Measurements from ENCODE around the gene METTL5.
"Not testable (repeated sequence)": the region's sequence is repeated elsewhere in the genome, so short reads cannot be mapped to it uniquely, and the experiment has no call there.

METTL5 gene
- total RNA-seq = 8.3 to 59.5 (median 27.9) reads per million in 3 experiments

DNA sequence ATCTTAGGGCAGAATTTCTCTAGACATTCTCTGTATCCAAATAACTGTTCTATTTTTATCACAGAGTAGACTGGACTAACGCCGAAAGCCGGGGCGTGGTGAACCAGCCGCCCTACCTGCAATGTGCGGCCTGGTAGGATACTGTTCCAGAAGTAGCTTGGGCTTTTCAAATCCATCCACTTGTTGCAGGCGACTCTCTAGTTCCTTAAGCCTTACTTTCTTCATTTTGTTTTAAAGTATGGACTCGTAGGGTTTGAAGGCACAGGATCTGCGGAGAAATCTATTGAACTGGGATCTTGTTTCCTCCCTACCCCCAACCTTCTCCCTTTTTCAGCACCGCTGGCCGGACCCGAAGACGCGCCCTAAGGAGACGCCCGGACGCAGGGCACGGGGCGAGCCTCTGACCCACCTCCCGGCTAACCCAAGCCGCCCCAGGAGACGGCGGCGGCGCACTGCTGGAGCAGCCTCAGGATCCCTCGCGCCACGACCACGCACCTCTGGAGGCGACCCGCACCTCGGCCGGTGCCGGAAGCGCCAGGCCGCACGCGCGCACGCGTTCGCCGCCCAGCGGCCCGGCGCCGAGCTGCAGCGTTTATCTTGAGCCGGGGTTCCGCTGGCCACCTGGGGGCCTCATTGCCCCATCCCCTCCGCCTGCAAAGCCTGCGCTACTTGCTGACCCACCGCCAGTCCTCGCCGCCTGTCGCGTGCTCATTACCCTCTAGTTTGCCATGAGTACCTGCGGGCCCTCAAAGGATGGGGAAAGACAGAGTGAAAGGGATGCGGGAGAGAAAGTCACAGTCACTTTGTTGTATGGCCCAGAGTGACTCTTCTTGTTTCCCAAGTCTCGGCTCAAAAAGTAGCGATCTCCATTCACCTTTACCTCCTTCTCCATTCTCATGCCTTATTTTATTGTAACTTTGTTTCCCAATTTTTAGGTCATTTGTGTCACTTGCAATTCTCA lies at the start of gene METTL5:
Gene METTL5, minus strand, starts transcription at position 533 of the 961 bp plus-strand sequence. Its CDS starts 308 bp downstream, at position 225.
- peak; percentile 69 for DNase-seq

DNA sequence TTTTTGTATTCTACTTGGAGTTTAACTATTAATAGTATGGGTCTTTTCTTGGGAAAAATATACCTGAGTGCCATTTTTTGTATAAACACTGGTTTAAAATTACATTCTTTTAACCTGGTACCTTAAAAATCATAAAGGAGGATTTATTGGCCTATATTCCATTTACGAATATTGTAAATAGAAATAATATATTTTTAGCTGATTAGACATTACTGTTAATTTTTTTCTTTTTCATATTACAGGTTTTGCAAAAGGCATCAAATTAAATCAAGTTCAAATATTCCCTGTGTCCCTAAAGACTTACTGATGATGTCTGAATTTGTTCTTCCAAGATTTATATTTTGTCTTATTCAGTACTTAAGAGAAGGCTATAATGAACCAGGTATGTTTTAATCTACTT lies 47.3 kb upstream of the METTL5 start:
- no peak for DNase-seq

DNA sequence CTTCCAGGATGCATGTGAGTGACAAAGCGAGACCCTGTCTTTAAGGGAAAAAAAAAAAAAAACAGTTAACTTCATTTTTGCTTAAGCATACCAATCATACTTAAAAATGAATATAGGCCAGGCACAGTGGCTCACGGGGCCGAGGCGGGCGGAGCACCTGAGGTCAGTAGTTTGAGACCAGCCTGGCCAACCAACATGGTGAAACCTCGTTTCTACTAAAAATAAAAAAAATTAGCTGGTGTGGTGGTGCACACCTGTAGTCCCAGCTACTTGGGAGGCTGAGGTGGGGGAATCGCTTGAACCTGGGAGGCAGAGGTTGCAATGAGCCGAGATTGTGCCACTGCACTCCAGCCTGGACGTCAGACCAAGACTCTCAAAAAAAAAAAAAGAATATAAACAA lies 46.7 kb upstream of the METTL5 start:
- DNase-seq = not testable (repeated sequence)

DNA sequence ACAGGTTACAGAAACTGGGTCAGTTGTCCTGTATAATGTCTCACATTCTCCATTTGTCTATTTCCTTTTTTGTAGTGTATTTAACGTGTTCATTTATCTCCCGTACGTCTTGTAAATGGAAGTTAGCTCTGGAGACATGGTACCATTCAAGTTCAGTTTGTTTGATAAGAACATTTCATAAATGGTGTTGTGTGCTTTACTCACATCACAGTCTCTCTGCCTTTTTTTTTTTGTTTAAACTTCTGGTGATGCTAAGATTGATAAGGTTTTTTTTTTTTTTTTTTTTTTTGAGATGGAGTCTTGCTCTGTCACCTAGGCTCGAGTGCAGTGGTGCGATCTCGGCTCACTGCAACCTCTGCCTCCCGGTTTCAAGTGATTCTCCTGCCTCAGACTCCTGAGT lies 44.2 kb upstream of the METTL5 start:
- DNase-seq = no peak

DNA sequence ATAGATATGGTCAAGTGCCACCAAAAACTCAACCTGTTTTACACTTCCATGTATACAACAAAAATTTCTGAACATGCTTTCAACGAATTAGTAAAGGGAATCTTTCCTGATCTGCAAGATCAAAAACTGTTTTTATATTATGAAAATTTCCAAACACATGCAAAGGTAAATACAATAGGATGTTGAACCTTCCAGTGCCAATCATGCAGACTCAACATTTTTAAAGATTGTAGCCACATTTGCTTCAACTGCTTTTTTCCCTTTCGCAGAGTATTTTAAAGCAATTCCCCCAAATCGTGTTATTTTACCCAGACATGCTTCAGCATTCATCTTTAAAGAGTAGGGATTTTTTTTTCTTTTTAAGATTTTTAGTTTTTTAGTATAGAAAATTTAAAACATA lies 42.9 kb upstream of the METTL5 start:
- no peak for DNase-seq

DNA sequence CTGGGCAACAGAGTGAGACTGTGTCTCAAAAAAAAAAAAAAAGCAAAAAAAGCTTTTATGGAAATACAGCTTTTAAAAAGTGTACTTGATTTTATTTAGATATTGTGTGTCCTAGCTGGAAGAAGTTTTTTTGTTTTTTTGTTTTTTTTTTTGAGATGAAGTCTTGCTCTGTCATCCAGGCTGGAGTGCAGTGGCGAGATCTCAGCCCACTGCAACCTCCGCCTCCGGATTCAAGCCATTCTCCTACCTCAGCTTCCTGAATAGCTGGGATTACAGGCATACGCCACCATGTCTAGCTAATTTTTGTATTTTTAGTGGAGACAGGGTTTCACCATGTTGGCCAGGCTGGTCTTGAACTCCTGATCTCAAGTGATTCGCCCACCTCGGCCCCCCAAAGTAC lies 41.5 kb upstream of the METTL5 start:
- DNase-seq = not testable (repeated sequence)

DNA sequence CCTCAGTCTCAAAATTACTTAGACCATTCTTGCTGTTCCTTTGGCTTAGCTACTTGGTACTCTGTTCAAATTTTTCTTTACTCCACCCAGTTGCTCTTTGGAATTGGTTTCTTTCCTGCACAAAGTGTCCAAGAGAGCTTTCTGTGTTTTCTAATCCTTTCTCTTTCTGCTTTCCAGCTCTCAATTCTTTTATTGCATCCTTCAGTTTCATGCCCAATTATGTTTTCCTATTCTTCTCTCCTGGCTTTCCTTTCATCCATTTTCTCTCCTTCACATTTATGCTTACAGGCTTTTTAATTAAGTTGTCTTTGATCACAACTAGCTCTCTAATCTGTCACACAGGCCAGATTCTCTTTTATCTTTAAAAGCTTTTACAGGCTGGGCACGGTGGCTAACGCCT lies 40.8 kb upstream of the METTL5 start:
- no peak for DNase-seq

DNA sequence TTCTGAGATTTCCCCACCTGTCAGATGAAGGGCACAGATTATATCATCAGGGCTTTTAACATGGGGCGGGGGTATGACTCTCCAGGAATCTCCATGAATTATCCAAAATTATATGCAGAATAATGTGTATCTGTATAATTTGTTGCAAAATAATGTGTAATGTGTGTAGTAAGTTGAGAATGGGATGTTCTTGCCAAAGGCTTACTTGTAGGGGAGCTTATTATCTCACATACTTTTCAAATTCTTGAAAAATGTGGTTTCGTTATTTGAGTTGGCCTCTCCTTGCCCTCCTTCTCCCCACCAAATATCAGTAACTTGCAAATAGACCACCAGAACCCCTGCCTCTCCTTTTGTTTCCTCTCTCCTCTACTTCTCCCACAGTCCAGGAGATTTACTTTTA lies 38.1 kb upstream of the METTL5 start:
- no peak for DNase-seq

DNA sequence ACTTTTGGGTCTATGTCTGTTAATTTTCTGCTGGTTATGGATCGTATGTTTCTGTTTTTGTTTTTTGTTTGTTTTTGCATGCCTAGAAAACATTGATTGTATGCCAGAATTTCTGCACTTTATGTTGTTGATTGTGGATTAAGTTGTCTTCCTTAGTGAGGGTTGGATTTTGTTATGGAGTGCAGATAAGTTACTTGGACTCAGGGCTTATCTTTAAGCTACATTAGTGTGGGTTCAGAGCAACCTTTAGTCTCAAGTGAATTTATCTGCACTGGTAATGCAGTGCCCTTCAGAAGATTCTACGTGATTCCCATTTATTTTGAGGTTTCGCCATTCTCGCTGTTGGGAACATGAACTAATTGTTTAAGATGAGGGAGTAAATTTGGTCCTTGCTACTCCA lies 35.4 kb upstream of the METTL5 start:
- DNase-seq = no peak

DNA sequence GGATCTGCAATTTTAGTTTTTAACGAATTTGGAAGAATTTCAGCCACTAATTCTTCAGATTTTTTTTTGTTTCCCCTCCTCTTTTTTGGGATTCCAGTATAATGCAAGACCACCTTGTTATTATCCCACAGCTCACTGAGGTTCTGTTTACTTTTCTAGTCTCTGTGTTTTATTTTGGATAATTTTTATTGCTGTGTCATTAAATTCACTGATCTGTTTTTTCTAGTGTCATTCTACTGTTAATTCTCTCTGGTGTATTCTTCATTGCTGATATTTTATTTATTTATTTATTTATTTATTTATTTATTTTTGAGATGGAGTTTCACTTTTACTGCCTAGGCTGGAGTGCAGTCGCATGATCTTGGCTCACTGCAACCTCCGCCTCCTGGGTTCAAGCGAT lies 34.7 kb upstream of the METTL5 start:
- no peak for DNase-seq

DNA sequence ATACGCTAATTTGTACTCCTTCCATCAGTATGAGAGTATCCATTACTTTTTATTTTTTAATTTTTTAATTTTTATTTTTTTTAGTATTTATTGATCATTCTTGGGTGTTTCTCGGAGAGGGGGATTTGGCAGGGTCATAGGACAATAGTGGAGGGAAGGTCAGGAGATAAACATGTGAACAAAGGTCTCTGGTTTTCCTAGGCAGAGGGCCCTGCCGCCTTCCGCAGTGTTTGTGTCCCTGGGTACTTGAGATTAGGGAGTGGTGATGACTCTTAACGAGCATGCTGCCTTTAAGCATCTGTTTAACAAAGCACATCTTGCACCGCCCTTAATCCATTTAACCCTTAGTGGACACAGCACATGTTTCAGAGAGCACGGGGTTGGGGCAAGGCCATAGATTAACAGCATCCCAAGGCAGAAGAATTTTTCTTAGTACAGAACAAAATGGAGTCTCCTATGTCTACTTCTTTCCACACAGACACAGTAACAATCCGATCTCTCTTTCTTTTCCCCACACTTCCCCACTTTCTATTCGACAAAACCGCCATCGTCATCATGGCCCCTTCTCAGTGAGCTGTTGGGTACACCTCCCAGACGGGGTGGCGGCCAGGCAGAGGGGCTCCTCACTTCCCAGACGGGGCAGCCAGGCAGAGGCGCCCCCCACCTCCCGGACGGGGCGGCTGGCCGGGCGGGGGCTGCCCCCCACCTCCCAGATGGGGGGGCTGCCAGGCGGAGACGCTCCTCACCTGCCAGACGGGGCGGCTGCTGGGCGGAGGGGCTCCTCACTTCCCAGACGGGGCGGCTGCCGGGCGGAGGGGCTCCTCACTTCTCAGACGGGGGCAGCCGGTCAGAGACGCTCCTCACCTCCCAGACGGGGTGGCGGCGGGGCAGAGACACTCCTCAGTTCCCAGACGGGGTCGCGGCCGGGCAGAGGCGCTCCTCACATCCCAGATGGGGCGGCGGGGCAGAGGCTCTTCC lies 30.9 kb upstream of the METTL5 start:
- DNase-seq = not testable (repeated sequence)

DNA sequence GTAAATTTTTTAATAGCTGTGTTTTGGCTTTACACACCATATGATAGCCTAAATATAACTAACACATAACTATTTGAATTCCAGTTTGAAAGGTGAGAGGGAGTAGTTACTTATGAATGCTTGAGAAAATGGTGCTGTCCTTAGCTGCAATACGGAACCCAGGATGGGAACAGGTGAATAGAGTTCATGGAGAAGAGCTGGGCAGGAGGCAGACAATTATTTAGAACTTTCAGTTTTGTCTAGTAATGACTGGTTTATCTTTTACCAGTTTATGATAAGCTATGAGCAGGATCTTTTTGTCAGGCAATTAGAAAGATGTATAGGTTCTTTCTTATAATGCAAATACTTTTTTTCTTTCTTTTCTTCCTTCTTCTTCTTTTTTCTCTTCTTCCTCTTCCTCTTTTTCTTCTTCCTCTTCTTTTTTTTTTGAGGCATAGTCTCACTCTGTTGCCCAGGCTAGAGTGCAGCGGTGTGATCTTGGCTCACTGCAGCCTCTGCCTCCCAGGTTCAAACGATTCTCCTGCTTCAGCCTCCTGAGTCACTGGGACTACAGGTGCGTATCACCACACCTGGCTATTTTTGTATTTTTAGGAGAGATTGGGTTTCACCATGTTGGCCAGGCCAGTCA lies 28.4 kb upstream of the METTL5 start:
- DNase-seq = no peak

DNA sequence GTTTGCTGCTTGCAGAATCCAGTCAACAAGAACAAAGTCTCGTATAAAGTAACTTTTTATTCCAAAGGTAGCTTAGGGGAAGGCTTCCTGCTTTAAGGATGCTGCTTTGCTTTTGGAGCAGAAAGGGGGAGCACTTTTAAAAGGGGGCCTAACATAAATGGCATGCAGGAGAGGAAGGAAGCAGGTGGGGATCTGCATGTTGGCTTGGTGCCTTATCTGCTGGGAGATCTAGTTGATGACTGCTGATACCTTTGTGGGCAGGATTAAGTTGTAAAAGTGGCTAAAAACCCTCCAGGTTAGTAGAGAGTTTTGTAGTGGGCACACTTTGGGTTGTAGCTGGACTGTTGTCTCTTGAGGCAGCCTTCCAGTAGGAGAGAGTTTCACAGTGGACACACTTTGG lies 25.0 kb upstream of the METTL5 start:
- no peak for DNase-seq

DNA sequence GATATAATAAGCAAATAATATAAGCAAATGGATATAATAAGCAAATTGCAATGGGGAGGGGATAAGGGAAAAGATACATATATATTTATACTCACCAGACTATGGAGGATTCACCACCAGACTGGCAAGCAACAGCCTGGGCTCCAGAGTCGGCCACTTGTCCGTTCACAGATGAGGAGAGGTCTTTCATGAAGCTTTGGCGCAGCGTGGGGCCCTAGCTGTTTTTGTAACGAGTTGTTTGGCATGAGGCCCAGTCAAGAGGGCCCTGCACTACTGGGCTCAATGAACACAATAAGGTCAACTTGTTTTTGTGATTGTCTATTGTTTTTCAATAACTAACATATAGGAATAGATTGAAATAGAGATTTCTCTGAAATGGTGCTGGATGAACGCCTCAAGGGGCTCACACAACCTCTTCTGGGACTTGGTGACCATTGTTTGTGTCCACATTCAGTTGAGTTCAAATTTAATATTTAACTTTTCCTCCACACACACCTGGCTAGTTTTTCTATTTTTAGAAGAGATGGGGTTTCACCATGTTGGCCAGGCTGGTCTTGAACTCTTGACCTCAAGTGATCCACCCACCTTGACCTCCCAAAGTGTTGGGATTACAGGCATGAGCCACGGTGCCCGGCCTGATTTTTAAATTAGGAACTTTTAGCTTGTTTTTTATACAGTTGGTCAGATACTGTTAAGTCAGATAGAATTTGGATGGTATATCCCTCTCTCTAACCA lies 24.4 kb upstream of the METTL5 start:
- DNase-seq = not testable (repeated sequence)

DNA sequence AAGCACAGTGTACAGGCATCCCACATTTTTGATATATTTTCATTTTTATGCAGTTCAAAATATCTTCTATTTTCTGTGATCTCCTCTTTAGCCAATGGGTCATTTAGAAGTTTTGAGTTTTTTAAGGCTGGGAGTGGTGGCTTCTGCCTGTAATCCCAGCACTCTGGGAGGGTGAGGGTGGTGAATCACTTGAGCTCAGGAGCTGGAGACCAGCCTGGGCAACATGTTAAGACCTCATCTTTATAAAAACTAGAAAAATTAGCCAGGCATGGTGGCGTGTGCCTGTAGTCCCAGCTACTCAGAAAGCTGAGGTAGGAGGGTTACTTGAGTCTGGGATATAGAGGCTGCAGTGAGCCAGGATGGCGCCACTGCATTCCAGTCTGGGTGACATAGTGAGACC lies 20.3 kb upstream of the METTL5 start:
- DNase-seq = no peak

DNA sequence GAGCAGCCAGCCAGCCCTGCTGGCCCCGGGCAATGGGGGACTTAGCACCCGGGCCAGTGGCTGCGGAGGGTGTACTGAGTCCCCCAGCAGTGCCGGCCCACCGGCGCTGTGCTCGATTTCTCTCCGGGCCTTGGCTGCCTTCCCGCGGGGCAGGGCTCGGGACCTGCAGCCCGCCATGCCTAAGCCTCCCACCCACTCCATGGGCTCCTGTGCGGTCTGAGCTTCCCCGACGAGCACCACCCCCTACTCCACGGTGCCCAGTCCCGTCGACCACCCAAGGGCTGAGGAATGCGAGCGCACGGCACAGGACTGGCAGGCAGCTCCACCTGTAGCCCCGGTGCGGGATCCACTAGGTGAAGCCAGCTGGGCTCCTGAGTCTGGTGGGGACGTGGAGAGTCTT lies 16.9 kb upstream of the METTL5 start:
- not testable (repeated sequence) for DNase-seq

DNA sequence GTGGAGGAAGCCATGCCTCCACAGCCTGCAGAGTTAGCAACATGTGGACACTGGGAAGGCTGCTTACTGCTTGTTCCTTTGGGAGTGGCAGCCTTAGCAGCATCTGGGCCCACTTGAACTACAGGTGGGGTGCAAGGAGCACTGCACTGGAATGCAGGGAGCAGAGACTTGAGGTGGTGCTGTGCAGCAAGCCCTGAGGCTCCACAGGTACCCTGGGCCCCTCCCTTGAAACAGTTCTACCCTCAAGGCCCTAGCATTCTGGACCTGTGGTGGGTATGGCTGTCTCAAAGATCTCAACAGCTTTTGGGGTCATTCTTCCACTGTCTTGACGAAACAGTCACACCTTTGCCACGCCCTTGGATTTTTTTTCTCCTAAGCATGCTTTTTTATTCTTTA lies 16.0 kb upstream of the METTL5 start:
- DNase-seq = no peak

DNA sequence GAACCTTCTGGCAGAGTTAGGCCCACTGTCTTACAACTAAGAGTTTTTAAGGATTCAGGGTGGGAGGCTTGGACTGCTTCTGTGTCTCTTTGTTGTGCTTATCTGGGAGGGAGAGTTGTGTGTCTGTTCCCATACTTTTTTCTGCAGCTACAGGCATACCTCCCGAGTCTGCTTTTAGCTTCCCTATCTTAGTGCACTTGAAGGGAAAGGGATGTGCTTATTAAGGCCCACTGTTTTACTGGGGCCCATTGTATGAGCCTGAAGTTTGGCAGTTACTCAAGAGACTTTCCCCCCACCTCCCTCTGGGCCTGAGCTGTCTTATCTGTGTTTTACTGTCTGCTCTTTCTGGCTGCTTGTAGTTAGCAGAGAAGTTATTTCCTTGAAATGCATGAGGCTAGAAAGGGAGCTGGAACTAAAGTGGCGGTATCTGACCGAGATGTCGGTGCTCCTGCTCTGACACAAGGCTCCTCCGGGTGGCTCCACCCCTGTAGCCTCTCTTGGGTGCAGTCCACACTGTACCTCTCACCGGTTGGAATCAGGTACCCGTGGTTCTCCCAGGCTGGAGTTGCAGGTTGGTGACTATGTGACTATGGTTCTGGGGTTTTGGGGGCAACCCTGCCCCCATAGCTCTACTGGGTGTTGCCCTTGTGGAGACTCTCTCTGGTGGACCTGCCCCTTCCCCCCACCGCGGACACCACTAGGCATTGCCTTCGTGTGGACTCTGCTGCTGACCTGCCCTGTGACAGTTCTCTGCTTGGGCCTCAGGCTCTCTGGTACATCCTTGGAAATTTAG lies 15.4 kb upstream of the METTL5 start:
- no peak for DNase-seq

DNA sequence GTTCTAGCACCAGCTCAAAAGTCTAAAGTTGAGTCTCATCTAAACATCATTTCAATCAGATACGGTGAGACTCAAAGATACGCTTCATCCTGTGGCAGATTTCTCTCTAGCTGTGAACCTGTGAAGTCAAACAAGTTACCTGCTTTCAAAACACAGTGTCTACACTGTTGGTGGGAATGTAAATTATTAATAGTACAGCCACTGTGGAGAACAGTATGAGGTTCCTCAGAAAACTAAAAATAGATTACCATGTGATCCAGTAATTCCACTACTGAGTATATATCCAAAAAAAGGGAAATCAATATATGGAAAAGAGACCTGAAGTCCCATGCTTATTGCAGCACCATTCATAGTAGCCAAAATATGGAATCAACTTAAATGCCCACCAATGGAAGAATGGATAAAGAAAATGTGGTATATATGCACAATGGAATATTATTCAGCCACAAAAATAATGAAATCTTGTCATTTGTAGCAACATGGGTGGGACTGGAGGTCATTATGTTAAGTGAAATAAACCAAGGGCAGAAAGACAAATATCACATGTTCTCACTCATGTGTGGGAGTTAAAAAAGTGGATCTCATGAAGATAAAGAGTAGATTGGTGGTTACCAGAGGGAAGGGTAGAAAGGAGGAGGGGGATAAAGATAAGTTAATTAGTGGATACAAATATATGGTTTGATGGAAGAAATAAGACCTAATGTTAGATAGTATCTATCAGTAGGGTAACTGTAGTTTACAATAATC lies 14.2 kb upstream of the METTL5 start:
- DNase-seq = no peak

DNA sequence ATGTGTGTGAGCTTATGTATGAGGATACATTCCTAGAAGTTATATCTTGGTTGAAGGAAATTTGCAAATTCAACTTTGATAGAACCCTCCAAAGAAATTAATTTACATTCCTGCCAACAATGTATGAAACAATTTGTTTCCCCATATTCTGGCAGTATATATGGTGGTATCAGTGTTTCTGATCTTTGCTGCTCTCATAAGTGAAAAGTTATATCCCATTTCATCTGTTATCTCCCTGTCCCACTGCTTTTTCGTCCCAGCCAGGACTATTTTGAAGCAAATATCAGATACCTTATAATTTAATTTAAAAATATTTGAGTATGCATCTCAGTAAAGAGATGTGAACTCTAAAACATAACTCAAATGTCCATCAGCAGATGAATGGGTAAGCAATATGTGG lies 9.7 kb upstream of the METTL5 start:
- no peak for DNase-seq
